Measurements from ENCODE around the gene SELL.
A peak's percentile ranks its signal among the peaks of the same experiment; 100 is the strongest.
"Not testable (repeated sequence)": the region's sequence is repeated elsewhere in the genome, so short reads cannot be mapped to it uniquely, and the experiment has no call there.

The SELL gene

DNA sequence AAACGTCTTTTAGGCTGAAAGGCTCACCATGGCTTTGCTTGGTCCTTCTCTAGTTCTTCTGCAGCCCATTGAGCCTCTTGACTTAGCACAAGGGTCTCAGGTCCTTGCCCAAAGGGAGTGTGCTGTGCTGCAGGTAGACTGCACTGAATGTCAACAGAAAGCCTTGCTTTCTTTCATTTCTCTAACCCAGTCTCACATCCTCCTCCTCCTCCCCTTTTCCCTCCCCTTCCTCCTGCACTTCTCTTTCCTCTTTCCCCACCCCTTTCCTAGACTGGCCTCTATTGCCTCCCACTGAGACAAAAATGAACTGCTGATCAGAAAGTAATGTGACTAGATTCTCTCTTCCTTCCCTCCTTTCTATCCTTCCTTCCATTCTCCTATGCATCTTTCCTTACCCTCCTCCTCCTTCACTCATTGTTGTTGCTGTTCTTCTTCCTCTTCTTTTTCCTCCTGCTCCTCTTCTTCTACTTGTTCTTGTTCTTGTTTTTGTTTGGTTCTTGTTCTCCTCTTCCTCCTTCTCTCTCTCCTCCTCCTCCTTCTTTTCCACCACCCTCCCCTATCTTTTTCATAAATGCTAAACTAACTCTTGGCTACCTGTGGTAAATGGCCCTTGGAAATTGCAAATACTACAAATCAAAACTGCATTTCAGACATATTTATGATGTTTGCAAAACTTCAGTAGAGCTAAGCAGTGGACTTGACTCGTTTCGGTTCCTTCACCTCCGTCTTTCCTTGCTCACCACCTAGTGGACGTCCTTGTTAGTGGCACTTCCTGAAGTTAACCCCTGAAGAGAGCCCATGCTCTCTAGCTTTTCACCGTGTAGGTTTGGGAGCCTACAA is at the start of gene SELL:
TSS of gene SELL (minus strand) at position 152 of the 840 bp plus-strand sequence. CDS start at position 30, 122 bp downstream.
- DNase-seq = peak in 39 of 42 donors; percentile 7 to 85 (median 60)
- intact Hi-C loops (cut with DNase I) = loop anchor here (5.0 kb wide), 1 partner anchor 109 kb away; no protein-coding TSS in a partner anchor

DNA sequence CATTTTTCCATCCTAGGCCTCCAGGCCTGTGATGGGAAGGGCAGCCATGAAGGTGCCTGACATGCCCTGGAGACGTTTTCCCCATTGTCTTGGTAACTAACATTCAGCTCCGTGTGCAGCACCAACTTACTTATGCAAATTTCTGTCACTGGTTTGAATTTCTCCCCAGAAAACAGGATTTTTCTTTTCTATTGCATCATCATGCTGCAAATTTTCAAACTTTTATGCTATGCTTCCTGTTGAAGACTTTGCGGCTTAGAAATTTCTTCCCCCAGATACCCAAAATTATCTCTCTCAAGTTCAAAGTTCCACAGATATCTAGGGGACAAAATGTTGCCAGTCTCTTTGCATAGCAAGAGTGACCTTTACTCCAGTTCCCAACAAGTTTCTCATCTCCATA is 47.6 kb upstream of the SELL start:
- no peak for DNase-seq
- intact Hi-C loops (cut with DNase I) = no loop called here

DNA sequence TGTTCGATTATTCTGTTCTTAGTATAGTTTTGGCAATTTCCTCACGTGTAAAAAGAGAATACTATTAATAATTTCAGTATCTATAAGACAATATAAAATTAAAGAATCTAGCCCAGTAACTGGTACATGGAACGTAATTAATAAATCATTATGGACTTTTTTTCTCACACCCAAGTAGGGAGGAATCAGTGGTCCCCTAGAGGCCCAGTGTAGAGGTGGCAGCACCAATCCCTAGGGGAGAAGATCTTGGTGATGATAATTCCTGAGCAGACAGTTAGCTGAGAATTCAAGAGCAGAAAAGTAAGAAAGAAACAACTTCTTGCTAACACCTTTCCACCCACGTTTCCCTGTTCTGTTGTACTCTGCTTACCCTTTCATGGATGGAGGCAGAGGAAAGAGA is 42.1 kb upstream of the SELL start:
- DNase-seq = no peak
- intact Hi-C loops (cut with DNase I) = no loop called here

DNA sequence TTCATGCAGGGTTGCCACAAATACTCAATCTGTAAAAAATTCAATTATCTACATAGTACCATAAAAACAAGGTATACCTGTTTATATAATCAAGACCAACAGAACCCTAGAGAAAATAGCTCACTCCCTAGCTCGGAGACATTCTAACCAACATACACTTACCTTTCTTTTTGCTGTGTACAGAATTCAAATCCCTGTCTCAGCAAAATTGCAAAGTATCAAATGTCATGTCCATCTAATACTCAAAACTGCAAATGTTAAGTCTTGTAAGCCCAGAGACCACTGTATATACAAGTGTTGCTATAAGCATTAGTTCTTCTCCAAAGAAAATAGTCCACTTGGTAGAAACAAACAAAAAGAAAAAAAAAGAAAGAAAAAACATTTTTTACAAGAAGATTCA is 38.6 kb upstream of the SELL start:
- DNase-seq = no peak
- intact Hi-C loops (cut with DNase I) = no loop called here

DNA sequence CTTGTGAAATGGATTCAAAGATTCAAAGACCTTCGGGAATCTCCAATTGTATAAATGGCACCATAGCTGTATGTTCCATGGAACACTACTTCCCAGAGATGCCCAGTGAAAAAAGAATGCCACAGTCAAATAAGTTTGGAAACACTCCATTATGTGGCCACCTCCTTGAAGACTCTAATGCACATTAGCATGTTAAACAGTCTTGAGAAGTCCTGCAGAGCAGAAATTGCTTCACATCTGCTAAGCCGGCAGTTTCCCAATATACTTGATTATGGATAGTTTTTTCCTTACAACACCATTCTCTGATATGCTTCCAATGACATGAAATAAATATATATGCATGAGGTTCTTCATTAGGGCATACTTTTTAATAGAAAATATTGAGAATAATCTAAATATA is 35.1 kb upstream of the SELL start:
- DNase-seq = no peak
- intact Hi-C loops (cut with DNase I) = no loop called here

DNA sequence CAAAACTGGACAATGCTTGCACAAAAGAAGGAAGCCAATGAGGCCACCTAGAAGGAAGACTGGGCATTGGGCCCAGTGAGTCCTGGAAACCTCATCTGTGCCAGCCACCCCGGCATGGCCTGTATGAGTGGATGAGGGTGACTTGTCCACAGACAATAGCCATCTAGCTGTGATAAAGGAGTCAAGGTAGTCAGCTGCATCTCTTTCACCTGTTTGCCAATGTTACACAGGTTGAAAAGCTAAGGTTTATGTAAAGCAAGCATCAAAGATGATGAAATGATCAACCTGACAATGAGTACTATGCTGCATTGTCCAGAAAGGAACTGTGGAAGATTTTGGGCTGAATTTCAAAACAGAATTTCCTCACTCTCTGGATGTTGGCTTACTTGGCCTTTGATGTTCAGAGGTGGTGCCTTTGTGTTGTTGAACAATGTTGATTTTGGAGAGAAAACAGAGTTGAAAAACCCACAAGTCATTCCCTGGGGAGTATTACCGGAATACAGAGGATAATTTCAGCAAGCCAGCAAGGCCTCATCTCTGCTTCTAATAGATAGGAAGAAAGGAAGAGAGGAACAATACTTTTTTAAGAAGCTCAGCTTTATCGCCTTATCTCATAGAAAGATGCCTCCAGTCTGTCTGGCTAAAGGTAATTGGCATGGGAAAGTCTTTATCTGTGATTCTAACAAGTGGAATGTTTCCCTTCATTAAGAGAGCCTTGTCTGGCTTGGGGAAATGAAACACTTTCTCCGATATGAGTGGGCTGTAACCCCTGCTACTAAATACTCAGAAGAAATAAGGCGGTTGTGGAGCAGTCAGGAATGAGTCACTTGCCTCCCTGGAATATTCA is 33.8 kb upstream of the SELL start:
- no peak for DNase-seq
- intact Hi-C loops (cut with DNase I) = no loop called here

DNA sequence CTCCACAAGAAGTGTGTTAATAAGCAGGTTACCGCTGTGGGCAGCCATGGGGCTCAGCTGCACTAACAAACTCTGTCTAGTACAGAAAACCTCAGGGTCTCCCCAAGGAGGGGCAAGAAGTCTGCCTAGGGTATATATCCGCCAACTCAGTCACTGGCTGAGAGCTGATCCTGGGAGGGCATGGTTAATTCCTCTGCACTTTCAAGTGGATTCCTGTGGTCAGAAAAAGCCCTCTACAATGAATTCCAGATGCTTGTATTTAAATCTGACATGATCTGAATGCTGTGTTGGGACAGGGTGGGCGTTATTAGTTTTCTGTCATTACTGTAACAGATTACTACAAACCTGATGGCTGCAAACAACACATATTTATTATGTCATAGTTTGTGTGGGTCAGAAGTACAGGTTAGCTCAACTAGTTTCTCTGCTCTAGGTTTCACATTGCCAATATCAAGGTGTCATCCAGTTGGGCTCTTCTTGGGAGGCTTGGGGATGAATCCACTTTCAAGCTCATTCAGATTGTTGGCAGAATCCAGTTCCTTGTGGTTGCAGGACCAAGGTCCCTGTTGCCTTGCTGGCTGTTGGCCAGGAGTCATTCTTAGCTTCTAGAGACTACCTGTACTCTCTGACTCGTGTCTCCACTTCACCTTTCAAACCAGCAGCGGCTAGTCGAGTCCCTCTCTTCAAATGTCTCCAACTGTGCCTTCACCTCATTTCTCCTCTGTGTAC is 30.4 kb upstream of the SELL start:
- intact Hi-C loops (cut with DNase I) = no loop called here
- no peak for DNase-seq

DNA sequence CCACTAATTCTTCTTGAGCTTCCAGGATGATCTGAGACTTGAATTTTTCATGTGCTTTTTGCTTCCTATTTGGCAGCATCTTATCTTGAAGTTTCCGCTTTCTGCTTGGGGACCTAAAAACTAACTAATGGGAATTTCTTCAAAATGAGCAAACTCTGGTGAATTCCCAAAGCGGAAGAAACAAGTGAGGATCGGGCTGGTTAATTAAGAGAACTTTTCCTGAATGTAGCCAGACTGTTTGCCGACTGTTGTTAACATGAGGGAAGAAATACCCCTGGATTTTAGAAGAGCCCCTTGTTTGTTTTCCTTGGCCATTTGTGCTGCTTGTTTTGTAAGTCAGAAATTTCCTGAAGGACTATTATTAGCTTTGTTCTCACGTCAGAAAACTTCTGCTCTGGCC is 28.6 kb upstream of the SELL start:
- intact Hi-C loops (cut with DNase I) = no loop called here
- no peak for DNase-seq

DNA sequence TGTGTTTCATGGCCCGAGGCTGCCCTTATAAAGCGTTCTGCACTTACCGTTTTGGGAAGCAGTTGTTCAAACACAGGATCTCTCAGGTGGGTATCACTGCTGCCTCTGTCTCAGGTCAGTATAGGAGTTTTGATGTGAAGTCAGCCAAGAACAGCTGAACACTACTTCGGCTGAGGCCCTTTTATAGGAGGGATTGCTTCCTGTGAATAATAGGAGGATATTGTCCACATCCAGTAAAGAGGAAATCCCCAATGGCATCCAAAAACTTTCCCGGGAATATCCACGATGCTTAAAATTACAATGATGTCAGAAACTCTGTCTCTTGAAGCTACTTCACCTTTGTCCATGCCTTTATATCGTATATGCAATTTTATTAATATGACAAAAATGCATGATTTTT is 22.5 kb upstream of the SELL start, which contains the start of gene SELE:
TSS of gene SELE (minus strand) at position 156 of the 400 bp plus-strand sequence. CDS start 467 bp downstream, outside the sequence.
- no peak for DNase-seq
- intact Hi-C loops (cut with DNase I) = no loop called here

DNA sequence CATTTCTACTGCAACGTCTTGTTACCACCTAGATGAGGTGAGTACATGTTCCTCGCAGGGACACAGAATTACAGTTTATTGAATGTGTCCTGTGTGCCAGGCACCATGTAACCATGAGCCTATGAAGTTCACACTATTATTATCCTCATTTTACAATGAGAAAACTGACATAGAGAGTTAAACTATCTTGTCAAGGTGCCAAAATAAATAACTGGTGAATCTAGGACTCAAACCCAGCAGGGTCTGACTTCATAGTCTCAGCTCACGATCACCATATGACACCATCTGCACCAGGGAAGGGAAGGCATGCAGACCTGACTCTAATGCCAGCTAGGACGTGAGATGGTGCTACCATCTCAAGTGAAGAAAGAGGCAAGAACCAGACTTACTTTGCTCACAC is 20.0 kb upstream of the SELL start:
- intact Hi-C loops (cut with DNase I) = no loop called here
- no peak for DNase-seq

DNA sequence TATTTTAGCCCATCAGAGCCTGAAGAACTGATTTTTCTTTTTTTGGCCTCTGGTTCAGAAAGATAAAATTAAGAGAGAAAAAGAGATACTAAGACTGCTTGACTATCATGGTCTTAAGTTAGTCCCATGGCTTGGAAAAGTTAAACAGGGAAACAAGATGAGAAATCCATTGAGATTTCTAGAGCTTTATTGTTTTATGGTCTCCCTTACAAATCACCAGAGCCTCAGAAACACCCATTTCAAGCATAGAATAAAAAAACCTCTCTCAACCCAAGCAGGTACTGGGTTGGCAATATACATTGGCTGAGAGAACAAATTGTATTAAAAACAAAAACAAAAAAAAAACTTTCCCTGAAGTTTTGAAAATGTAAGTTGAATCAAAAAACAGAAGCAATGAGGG is 18.6 kb upstream of the SELL start:
- DNase-seq = no peak
- intact Hi-C loops (cut with DNase I) = no loop called here

DNA sequence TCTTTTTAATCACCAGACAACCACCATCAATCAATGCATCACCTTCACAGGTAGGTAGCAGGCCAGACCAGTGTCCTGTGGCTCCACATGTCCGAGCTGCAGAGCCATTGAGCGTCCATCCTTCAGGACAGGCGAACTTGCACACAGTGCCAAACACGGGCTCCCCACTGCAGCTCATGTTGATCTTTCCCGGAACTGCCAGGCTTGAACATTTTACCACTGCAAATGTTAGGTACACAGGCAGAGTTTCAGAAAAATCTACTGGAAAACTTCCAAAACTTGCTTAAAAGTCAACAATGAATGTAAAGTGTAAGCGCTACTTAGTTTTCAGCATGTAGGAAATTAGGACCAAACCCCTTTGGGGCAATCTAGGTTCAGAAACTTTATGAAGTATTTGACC is 15.9 kb upstream of the SELL start:
- intact Hi-C loops (cut with DNase I) = no loop called here

DNA sequence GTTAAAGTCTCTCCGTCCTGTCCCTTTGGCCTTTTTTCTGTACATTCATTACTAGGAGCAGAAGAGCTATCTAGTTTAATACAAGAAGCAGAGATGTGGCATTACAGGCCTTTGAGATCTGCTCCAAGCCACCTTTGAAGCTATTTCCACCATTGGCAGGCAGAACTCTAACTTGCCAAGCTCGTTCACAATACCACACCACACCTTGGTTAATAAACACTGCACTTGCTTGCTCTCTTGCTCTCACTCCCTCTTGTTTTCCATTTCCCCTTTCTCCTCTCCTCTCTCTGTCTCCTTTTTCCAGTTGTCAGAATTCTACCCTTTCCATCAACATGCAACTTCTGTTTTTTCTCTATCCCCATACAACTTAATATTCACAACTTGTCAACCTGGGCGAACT is 15.4 kb upstream of the SELL start:
- no peak for DNase-seq
- intact Hi-C loops (cut with DNase I) = no loop called here

More for the DNA sequence above, 15.9 kb upstream of the SELL start:
- no peak for DNase-seq

DNA sequence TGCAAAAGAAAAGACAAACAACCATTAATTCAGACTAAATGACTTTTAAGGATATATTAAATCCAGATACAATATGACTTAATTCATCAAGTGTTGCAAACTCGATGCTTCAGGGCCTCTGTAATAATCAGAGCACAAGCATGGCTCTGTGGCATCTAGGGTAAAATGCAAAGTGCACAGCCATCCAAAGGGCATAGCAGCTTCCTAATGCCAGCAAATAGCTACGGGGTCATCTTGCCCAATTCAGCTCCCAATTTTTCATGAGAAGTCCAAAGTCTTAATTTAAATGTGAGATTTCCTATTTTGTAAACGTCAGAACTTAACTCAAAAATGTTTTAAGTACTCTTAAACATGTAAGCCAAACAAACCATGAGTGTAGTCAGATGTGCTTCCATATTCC is 14.5 kb upstream of the SELL start:
- DNase-seq = no peak
- intact Hi-C loops (cut with DNase I) = no loop called here

DNA sequence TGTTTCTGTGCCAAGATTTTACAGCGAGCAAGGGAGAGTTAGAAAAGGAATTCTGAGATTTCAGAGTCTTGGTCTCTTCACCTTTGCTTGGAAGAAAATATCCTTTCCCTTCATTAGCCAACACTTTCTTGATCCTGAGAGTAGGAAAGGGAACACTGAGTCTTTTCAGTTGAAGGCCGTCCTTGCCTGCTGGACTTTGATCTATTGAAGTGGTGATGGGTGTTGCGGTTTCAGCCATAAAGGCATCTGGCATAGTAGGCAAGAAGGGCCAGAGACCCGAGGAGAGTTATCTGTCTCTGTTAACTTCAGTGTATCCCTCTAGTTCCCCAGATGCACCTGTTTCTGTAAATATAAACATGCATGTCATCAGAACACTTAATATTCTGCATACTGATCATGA is 12.7 kb upstream of the SELL start:
- intact Hi-C loops (cut with DNase I) = no loop called here
- no peak for DNase-seq

DNA sequence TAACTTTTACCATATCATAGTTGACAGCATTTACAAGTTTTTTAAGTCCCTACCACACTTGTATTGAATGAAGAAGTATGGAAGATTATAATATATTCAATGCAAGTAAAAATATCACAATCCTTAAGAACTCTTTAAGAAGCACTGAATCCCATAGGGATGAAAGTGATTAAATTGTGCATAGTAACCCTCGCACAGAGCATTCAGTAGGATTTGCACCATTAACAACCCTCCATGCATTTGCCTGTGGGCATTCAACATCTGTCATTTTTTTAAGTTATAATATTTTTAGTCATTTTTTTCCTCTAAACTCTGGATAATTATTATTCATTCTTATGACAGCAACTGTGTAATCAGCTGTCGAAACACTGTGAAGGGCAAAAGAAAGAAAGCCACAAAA is 12.3 kb upstream of the SELL start:
- DNase-seq = no peak
- intact Hi-C loops (cut with DNase I) = no loop called here

DNA sequence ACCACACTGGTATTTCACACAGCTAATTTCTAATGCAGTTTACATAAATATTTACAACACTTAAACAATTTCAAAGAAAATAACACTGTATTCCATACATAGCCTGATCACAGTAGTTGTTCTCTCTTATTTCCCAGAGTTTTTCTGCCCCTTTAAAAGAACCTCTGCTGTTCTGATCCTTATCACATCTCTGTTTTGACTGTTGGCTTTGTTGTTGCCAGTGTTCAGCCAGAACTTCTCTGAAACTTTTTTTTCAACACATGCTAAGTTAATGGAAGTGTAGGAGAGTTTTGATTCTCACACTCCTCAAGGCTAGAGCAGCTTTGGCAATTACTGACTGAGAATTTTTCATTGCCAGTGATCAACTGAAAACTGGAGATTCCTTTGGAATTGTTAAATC is 11.4 kb upstream of the SELL start:
- no peak for DNase-seq
- intact Hi-C loops (cut with DNase I) = no loop called here

DNA sequence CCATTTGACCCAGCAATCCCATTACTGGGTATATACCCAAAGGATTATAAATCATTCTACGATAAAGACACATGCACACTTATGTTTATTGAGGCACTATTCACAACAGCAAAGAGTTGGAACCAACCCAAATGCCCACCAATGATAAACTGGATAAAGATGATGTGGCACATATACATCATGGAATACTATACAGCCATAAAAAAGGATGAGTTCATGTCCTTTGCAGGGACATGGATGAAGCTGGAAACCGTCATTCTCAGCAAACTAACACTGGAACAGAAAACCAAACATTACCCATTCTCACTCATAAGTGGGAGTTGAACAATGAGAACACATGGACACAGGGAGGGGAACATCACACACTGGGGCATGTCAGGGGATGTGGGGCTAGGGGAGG is 3.7 kb upstream of the SELL start:
- intact Hi-C loops (cut with DNase I); DNase-seq: not testable (repeated sequence)

DNA sequence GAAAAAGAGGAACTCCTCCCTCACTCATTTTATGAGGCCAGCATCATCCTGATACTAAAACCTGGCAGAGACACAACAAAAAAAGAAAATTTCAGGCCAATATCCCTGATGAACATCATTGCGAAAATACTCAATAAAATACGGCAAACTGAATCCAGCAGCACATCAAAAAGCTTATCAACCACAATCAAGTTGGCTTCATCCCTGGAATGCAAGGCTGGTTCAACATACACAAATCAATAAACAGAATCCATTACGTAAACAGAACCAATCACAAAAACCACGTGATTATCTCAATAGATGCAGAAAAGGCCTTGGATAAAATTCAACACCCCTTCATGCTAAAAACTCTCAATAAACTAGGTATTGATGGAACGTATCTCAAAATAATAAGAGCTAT is 1.7 kb upstream of the SELL start:
- intact Hi-C loops (cut with DNase I) = loop anchor here (5.0 kb wide), 1 partner anchor 111 kb away; no protein-coding TSS in a partner anchor
- not testable (repeated sequence) for DNase-seq

DNA sequence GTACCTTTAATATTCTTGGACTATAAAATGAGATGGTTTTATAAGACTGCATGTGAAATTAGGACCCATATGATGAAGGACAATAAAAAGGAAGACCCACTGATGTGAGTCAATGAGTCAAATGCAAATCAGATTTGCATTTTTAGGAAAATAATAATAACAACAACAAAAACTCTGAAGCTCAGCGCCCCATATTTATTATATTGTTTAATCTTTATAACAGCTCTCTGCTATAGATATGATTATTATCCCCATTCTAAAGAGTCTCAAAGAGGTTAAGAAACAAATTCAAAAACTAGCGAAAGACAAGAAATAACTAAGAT is 850 bp upstream of the SELL start:
- no peak for DNase-seq
- intact Hi-C loops (cut with DNase I) = loop anchor here (5.0 kb wide), 1 partner anchor 110 kb away; no protein-coding TSS in a partner anchor
